Stimulated activated naive CD8-positive, alpha-beta T cell treated with anti-CD3 and anti-CD28 coated beads, Interleukin-15, Interleukin-2, amounts not matched to agents 100 U/mL and 50 U/mL, for 24 hours (primary cell): ENCODE results near the gene APOBEC3G.

Source experiments
- ATAC-seq: fragments of 150-1000 bp; cut with Tn5 transposase; one replicate; pipeline ENCODE4 v1.10.0; 2021
- DNase-seq: peaks from one replicate; pipeline ENCODE4 v3.0.0; 2021

The APOBEC3G gene

GRCh38 chr22:39123751-39124581 is 46.9 kb downstream of the APOBEC3G start:
- no peak for ATAC-seq

GRCh38 chr22:39125622-39126021 is 48.5 kb downstream of the APOBEC3G start:
- no peak for DNase-seq
- no peak for ATAC-seq

More at GRCh38 chr22:39123751-39124581, 46.9 kb downstream of the APOBEC3G start:
- DNase-seq: no peak

GRCh38 chr22:39128508-39128907 is 51.4 kb downstream of the APOBEC3G start:
- ATAC-seq: no peak
- DNase-seq: no peak

- ATAC-seq: no peak
- DNase-seq: no peak
Observed at GRCh38 chr22:39129081-39129480, 52.0 kb downstream of the APOBEC3G start.

GRCh38 chr22:39129746-39130145 is 52.7 kb downstream of the APOBEC3G start:
- DNase-seq (no peak), ATAC-seq (no peak)

- no peak for DNase-seq
- ATAC-seq: no peak
Observed at GRCh38 chr22:39130152-39130704, 53.2 kb downstream of the APOBEC3G start.

GRCh38 chr22:39130892-39131855 is 54.1 kb downstream of the APOBEC3G start:
- DNase-seq: no peak

GRCh38 chr22:39132281-39132680 is 55.2 kb downstream of the APOBEC3G start:
- no peak for DNase-seq
- ATAC-seq: no peak

More at GRCh38 chr22:39130892-39131855, 54.1 kb downstream of the APOBEC3G start:
- ATAC-seq: no peak

- DNase-seq: no peak
- no peak for ATAC-seq
Observed at GRCh38 chr22:39132871-39133524, 55.9 kb downstream of the APOBEC3G start.

GRCh38 chr22:39133871-39134270 is 56.8 kb downstream of the APOBEC3G start:
- ATAC-seq: no peak
- no peak for DNase-seq

GRCh38 chr22:39134366-39135091 is 57.5 kb downstream of the APOBEC3G start:
- no peak for ATAC-seq
- DNase-seq: no peak

GRCh38 chr22:39135092-39135896 is 58.2 kb downstream of the APOBEC3G start:
- peak; percentile 64 for DNase-seq

GRCh38 chr22:39136317-39136716 is 59.2 kb downstream of the APOBEC3G start:
- no peak for ATAC-seq
- DNase-seq: no peak

More at GRCh38 chr22:39135092-39135896, 58.2 kb downstream of the APOBEC3G start:
- peak; percentile 66 for ATAC-seq
